ENCODE measurements around the gene ZSCAN1.
A peak's percentile ranks its signal among the peaks of the same experiment; 100 is the strongest.

Gene ZSCAN1

DNA sequence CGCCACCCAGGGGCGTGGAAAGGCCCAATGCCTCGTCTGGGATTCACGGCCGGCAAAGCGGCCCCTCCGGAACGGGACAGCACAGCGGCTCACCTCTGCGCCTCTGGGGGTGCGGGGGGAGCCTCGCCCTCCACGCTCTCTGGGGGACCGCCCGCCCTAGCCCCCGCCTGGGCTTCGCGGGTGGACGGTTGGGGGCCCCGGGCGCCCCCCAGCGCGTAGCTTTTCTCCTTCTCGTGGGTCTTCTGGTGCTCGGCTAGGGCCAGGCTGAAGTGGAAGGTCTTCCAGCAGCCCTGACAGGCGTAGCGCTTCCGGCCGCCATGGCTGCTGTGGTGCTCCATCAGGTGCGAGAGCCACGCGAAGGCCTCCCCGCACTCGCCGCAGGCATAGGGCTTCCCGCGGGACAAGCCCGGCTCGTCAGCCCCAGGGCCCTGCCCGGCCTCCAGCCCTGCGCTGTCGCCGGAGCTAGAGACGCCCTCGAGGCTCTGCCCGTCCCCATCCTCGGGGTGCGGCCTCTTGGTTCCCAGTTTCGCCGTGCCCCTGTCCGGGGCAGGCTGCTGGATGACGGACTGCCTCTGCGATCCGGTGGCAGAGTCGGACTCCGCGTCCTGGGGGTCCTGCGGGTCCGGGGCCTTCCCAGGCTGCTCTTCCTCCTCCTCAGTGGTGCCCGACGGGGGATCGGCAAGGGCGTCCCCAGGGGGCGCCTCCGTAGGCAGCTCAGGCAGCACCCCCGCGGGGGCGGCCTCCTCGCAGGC, 50.9 kb downstream of the ZSCAN1 start:
- DNase-seq = no peak

DNA sequence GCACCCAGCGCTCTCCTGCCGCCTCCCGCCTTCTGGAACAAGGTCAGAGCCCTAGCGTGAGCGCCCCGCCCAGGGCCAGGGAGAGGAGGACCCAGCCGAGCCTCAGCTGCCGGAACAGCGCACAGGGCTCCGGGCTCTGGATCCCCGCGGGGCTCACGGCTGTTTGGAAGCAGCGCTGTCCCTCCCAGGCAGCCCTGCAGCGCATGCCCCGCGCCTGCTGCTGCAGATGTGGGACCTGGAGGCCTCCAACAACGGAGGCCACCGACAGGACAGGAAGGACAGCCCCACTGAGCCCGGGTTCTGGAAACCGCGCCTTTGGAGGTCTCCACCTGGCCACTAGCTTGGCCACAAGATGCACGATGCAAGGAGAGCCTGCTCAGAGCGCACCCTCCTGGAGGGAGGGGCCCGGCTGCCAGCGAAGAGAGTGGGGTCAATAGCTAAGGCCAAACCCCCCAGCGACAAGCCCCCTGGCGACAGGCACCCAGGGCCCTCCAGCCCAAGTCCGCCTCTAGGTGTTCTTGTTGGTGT, 51.6 kb downstream of the ZSCAN1 start:
- DNase-seq = no peak

DNA sequence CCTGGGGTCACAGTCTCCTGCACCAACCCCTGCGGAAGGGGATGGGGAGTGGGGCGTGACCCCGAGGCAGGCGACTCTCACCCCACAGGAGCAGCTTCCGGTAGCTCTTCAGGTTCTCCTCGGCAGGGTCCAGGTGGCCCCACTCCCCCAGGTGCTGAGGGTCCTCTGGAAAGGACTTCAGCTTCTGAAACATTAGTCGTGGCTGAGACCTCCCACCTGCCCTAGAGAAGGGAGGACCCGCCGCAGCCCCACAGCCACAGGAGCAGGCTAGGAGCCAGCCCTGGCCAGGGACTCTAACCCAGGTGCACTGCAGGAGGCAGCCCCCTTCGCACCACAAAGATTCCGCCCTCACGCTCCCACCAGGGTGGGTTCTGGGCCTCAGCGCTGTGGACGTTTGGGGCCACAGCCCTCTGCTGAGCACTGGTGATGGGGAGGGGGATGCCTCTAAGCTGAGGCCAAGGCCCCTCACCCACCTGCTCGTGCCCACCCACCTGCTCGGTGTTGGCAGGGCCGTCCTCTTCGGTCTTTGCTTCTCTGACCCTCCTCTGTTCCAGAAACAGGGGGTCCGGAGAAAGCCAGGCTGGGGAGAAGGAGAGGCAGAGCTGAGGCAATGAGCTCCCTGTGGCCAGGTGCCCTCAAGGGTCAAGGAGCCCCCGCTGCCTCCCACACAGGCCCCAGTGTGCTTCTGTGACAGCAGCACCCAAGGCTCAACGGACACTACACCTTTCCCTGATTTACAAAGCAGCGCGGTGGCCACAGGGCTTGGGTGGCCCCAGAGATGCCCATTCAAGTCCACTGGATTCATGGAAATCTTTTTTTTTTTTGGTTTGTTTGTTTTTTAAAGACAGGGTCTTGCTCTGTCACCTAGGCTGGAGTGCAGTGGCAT, 53.2 kb downstream of the ZSCAN1 start:
- DNase-seq = no peak

DNA sequence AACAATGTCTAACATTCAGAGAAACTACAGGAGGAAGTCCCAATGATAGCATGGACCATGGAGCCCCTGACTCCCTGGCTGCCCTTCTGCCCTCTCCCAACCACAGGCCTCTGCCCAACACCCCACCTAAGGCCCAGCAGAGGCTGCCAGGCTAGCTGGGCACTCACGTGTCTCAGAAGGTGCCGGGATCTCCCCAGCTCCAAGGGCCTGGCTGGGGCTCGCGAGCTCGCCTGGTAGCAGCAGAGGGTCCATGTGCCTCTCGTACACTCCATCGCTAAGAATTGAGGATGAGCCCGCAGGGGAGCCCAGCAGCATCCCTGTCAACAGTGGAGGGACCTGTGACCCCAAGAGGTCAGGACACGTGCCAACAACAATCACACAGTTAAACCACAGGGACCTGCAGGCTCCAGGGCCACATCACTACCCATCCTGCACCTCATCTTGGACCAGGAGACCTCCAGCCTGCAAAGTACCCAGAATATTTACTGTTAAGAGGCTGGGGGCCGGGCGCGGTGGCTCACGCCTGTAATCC, 54.8 kb downstream of the ZSCAN1 start:
- no peak for DNase-seq

DNA sequence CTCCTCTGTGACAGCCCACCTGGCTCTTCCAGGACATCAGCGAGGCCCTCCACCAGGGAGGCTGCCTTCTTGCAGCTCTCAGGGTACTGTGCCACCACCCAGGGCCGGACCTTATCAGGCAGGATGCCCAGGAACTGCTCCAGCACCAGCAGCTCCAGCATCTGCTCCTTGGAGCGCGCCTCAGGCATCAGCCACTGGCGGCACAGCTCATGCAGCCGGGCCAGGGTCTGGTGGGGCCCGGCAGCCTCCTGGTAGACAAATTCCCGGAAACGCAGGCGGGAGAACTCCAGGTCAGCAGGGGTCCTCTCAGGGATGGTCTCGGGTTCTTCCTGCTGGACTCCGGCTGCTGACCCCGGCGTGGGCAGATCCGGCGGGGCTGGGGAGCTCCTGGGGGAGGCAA, 56.0 kb downstream of the ZSCAN1 start:
- DNase-seq = no peak

DNA sequence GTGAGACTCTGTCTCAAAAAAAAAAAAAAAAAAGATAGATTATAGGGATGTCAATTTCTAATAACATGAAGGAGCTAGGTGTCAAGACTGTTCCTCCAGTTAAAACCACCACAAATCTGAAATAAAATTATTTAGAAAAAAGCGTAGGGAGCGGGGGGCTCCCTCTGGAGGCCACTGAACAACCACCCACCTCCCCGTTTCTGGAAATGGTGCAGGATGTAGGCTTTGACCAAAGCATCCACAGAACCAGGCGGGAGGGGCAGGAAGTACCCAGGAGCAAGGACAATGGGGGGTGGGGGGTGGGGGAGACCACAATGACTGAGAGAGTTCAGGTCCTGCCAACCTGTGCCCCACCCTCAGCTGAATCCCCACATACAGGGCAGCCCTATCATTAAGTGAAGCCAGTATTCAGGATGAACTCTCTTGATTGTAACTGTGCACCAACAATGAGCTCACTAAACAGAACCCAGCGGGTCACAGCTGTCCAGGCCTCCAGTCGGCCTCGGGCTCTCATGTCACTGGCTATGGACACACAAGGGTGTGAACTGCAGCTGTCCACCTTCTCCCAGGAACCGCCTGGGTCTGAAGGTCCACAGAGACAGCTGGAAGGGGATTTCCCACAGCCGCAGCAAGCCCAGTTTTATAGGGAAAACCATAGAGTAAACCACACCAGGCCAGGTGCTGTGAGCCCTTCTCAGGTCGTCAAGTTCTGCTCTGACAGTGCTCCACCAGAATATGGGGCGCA, 57.6 kb downstream of the ZSCAN1 start:
- no peak for DNase-seq

DNA sequence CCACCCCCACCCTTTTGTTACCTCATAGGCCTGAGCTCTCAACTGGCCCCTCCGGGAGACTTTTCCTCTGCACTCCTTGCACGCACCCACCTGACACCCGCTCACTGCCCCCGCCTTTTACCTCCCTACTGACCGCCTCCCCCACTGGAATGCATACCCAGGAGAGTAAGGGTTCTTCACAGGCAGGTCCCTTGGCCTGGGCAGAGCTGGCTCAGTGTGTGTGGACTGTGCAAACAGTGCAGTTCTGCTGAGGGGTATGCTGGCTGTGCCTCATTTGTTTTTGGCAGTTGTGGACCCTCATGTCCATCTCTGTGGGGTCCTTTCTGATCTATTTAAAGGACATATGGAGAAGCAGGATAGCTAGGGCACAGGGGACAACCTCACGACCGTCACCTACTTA, 59.2 kb downstream of the ZSCAN1 start:
- DNase-seq = no peak

DNA sequence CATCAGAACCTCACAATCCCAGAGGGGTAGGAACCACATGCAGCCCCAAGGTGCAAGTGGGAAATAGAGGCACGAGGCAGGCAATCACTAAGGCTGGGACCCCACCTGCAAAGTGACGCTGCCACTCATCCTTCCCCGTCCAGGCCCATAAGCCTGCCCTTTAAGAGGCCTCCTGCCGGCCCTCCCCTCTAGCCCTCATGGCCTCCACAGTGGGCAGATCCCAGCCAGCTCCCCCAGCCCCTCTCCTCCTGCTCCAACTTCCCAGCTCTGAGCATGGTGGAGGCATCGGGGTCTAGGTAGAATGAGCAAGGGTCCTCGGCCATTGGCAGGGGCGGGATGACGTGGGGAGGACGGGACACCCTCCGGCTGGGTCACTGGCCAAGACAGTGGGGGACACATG, 61.5 kb downstream of the ZSCAN1 start:
- no peak for DNase-seq

DNA sequence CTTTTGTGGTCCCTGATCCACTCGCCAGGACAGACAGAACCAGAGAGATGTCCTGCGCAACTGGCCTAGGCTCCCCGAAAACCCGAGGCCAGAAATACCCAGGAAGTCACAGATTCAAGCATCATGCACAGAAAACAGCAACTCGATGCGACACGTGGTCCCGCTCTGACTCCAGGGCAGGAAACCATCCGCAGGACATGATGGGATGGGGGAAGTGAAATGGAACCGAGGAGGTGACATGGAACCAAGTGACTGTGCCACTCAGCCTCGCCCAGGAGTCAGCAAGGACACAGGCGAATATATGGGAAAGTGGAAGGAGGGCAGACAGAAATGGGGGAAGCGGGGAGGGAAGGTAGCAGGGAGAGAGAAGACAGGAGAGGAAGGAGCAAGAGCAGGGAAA, 63.1 kb downstream of the ZSCAN1 start:
- no peak for DNase-seq

DNA sequence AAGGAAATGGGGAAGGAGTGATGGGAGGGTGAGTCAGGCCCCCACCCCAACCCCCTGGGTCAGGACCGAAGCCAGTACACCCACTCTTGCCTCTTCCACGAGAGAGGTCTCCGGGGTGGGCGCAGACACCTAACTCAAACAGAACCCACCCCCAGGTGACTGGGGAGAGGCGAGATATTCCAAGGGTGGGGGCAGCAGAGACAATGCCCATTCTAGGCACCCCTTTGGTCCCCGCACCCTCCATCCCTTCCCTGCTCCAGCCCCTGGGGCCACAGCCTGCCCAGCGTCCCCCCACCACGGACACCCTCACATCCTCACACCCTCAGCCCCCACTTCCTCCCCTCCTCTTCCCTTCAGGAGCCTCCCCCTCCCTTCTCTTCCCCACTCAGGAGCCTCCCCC, 63.5 kb downstream of the ZSCAN1 start:
- no peak for DNase-seq

DNA sequence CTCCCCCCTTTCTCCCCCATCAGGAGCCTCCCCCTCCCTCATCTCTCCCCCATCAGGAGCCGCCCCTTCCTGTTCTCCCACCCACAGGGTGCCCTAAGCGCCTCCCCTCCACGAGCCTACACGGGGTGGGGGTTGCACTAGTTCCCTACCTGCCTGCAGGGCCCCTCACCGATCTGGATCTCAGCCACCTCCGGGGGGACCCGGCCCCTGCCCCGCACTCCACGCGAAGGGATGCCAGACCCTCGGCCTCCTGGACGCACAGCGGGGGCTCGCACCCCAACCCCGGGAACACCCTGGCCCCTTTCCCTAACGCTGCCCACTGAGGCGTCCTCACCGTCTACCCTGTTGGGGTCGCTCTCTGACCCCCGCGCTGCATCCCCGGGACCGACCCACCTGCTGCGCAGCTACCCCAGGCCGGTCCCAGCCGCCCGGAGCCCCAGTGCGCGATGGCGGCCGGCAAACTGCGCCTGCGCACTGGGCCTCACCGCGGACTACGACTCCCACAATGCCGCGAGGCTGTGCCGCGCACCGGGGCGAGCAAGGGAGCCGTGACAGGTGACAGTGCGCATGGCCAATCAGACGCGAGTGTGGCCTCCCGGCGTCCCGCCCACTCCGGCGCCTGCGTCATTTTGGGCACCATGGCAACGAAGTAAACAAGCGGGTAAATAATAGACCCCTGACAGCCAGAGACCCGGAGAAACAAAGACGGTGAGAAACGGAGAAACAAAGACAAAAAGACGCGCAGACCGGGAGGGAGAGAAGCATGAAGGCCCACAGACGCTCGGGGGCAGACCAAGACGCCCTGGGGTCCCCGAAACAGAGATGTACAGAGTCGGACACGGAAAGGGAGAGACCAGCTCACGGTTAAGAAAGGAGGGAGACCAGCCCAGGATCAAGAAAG, 64.2 kb downstream of the ZSCAN1 start, which contains the start of gene ZSCAN18:
Gene ZSCAN18, minus strand, starts transcription at position 451 of the 901 bp plus-strand sequence. CDS start 7,964 bp downstream, outside the sequence.
- DNase-seq = peak; percentile 20

DNA sequence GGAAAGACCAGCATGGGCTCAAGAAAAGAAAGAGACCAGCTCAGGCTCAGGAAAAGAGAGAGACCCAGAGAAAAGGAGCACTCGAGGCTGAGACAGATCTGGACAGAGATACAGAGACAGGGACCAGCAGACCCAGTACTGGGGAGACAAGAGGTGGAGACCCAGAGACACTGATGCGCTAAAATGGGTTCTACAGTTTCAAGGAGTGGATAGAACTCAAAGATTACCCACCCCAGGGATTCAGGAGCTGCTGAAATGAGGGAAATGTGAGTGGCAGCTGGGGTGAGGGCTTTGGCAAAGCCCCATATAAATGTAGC, 64.8 kb downstream of the ZSCAN1 start:
- no peak for DNase-seq
